T follicular helper cell (primary cell): Measurements from ENCODE around the gene LGALSL.
A peak's percentile ranks its signal among the peaks of the same experiment; 100 is the strongest.

ENCODE experiments used
- DNase-seq: peaks from one replicate; pipeline ENCODE4 v3.0.0-alpha.2; 2020; ENCODE audit warnings: low read depth

LGALSL gene

GRCh38 chr2:64471600-64471999 lies 17.6 kb downstream of the LGALSL start:
- no peak for DNase-seq

GRCh38 chr2:64472881-64473280 lies 18.9 kb downstream of the LGALSL start:
- no peak for DNase-seq

- DNase-seq, result no peak
These were observed 20.2 kb downstream of the LGALSL start for GRCh38 chr2:64474121-64474571.

- DNase-seq, result no peak
These were observed 20.7 kb downstream of the LGALSL start for GRCh38 chr2:64474636-64475035.

- DNase-seq, result no peak
These were observed 23.1 kb downstream of the LGALSL start for GRCh38 chr2:64477037-64477436.

- DNase-seq, result no peak
These were observed 24.0 kb downstream of the LGALSL start for GRCh38 chr2:64477979-64478378.

- no peak for DNase-seq
These were observed 24.7 kb downstream of the LGALSL start for GRCh38 chr2:64478502-64479230.

GRCh38 chr2:64479259-64480117 lies 25.5 kb downstream of the LGALSL start:
- no peak for DNase-seq

- DNase-seq, result no peak
These were observed 27.7 kb downstream of the LGALSL start for GRCh38 chr2:64481665-64482064.

GRCh38 chr2:64482243-64482642 lies 28.3 kb downstream of the LGALSL start:
- no peak for DNase-seq

- DNase-seq, result no peak
These were observed 29.0 kb downstream of the LGALSL start for GRCh38 chr2:64482765-64483504.

GRCh38 chr2:64485331-64485730 lies 31.4 kb downstream of the LGALSL start:
- DNase-seq, result no peak

GRCh38 chr2:64485961-64486360 lies 32.0 kb downstream of the LGALSL start:
- no peak for DNase-seq

GRCh38 chr2:64487256-64488049 lies 33.5 kb downstream of the LGALSL start:
- no peak for DNase-seq

- peak; percentile 60 for DNase-seq
These were observed 34.4 kb downstream of the LGALSL start for GRCh38 chr2:64488050-64488974.

- DNase-seq, result no peak
These were observed 35.3 kb downstream of the LGALSL start for GRCh38 chr2:64489081-64489751.

GRCh38 chr2:64491426-64491825 lies 37.5 kb downstream of the LGALSL start:
- no peak for DNase-seq

- no peak for DNase-seq
These were observed 38.3 kb downstream of the LGALSL start for GRCh38 chr2:64492272-64492671.

GRCh38 chr2:64492821-64493220 lies 38.9 kb downstream of the LGALSL start:
- DNase-seq, result no peak

- no peak for DNase-seq
These were observed 39.8 kb downstream of the LGALSL start for GRCh38 chr2:64493788-64494187.
